Uterus (tissue), 2 donors: Measurements from ENCODE around the gene PAK1.

Experiments used
- POLR2A ChIP-seq, 2 donors: fragments of 450-650 bp; IDR thresholded peaks; one replicate each; pipeline ENCODE4 v1.6.1; 2016; ENCODE audit warnings: antibody characterized with exemption in 2 of 2, mild to moderate bottlenecking in 1 of 2, moderate library complexity in 1 of 2
- TF ChIP-seq, protein P1 (sequence below), 4 experiments: fragments of 200-600 bp in 2 of 4; fragments of 450-650 bp in 2 of 4; sonication (generic) in 2 of 4; IDR thresholded peaks; one replicate each; pipeline ENCODE4 v1.5.1; 2016 to 2019; ENCODE audit warnings: antibody characterized with exemption in 4 of 4, mild to moderate bottlenecking in 2 of 4, moderate library complexity in 1 of 4

DNA sequence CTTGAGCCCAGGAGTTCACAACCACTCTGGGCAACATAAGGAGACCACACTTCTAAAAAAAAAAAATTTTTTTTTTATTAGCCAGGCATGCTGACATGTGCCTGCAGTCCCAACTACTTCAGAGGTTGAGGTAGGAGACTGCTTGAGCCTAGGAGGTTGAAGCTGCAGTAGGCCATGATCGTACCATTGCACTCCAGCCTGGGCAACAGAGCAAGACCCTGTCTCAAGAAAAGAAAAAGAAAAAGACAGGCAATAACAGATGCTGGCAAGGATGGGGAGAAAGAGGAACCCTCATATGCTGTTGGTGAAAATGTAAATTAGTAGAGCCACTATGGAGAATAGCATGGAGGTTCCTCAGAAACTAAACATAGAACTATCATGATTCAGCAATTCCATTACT is 64.8 kb downstream of the PAK1 start:
- TF ChIP-seq POLR2A (IDR thresholded peaks at IDR 0.05), result no peak
- TF ChIP-seq, protein P1, sequence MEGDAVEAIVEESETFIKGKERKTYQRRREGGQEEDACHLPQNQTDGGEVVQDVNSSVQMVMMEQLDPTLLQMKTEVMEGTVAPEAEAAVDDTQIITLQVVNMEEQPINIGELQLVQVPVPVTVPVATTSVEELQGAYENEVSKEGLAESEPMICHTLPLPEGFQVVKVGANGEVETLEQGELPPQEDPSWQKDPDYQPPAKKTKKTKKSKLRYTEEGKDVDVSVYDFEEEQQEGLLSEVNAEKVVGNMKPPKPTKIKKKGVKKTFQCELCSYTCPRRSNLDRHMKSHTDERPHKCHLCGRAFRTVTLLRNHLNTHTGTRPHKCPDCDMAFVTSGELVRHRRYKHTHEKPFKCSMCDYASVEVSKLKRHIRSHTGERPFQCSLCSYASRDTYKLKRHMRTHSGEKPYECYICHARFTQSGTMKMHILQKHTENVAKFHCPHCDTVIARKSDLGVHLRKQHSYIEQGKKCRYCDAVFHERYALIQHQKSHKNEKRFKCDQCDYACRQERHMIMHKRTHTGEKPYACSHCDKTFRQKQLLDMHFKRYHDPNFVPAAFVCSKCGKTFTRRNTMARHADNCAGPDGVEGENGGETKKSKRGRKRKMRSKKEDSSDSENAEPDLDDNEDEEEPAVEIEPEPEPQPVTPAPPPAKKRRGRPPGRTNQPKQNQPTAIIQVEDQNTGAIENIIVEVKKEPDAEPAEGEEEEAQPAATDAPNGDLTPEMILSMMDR (IDR thresholded peaks at IDR 0.05), result no peak
